Lower leg skin (tissue), 3 donors: ENCODE results near the gene MCTP1.

Experiments
- POLR2A ChIP-seq, 2 donors: fragments of 450-650 bp; IDR thresholded peaks; one replicate each; pipeline ENCODE4 v1.6.1; 2016 to 2017; ENCODE audit warnings: antibody characterized with exemption in 2 of 2, mild to moderate bottlenecking in 1 of 2, moderate library complexity in 1 of 2
- TF ChIP-seq, protein P1 (sequence below), 3 donors: fragments of 450-650 bp; IDR thresholded peaks; one replicate each; pipeline ENCODE4 v1.5.1; 2016; ENCODE audit warnings: antibody characterized with exemption in 3 of 3, mild to moderate bottlenecking in 3 of 3, moderate library complexity in 2 of 3

- TF ChIP-seq, protein P1, sequence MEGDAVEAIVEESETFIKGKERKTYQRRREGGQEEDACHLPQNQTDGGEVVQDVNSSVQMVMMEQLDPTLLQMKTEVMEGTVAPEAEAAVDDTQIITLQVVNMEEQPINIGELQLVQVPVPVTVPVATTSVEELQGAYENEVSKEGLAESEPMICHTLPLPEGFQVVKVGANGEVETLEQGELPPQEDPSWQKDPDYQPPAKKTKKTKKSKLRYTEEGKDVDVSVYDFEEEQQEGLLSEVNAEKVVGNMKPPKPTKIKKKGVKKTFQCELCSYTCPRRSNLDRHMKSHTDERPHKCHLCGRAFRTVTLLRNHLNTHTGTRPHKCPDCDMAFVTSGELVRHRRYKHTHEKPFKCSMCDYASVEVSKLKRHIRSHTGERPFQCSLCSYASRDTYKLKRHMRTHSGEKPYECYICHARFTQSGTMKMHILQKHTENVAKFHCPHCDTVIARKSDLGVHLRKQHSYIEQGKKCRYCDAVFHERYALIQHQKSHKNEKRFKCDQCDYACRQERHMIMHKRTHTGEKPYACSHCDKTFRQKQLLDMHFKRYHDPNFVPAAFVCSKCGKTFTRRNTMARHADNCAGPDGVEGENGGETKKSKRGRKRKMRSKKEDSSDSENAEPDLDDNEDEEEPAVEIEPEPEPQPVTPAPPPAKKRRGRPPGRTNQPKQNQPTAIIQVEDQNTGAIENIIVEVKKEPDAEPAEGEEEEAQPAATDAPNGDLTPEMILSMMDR (IDR thresholded peaks at IDR 0.05) = no peak
- TF ChIP-seq POLR2A (IDR thresholded peaks at IDR 0.05) = no peak
Observed at GRCh38 chr5:94675965-94676618, 608.8 kb downstream of the MCTP1 start.
